ENCODE measurements around the gene DACT1. TPM values are rescaled to one million over a fixed set of nuclear protein-coding genes. Genes with fewer than 3 reads are reported as not detected.

DACT1 gene
- total and polyA plus RNA-seq, 2 experiments from 2014 or later: 6.8 to 26.9 TPM

- no peak overlapping the region for H3K4me3 ChIP-seq
- in situ Hi-C loops (cut with MboI): no loop called here
- no peak for TF ChIP-seq EZH2phosphoT487 (IDR thresholded peaks at IDR 0.05; ENCODE audit: insufficient read depth, low read depth)
- TF ChIP-seq EZH2 (IDR thresholded peaks at IDR 0.05; ENCODE audit: insufficient read depth, poor library complexity, severe bottlenecking): no peak
- no peaks in the 10 kb centered on the region for H4K20me1 ChIP-seq (ENCODE audit: insufficient read depth)
- no peak overlapping the region for H2AFZ ChIP-seq
- no peak overlapping the region for H3K4me2 ChIP-seq (ENCODE audit: unreplicated experiment)
- 0 out of 2 replicates have a peak, but pooled peaks cover 10% of the 10 kb centered on the region for H3F3A ChIP-seq (ENCODE audit: insufficient read depth)
- H3K27me3 ChIP-seq (replicated peaks; ENCODE audit: insufficient read depth): no peaks in the 10 kb centered on the region
- no peak overlapping the region for H3K9ac ChIP-seq
- peaks cover 14% of the 10 kb centered on the region for H3K4me1 ChIP-seq (ENCODE audit: insufficient read depth)
- no peak for DNase-seq
- H3K9me2 ChIP-seq (ENCODE audit: insufficient read depth): no peaks in the 10 kb centered on the region
- H3K79me2 ChIP-seq (ENCODE audit: insufficient read depth): no peaks in the 10 kb centered on the region
- H3K27ac ChIP-seq: no peak overlapping the region
- H3K36me3 ChIP-seq (ENCODE audit: low read depth): no peaks in the 10 kb centered on the region
- no peaks in the 10 kb centered on the region for H3K9me3 ChIP-seq (ENCODE audit: low read depth)
Observed at GRCh38 chr14:58666737-58667136, 29.0 kb downstream of the DACT1 start.

- Histone ChIP-seq H3F3A (ENCODE audit: insufficient read depth) (0 out of 2 replicates have a peak, but pooled peaks cover 10% of the 10 kb centered on the region), H3K4me2 (ENCODE audit: unreplicated experiment) (no peak overlapping the region), H3K4me1 (ENCODE audit: insufficient read depth) (peaks cover 14% of the 10 kb centered on the region), H2AFZ (no peak overlapping the region), H3K4me3 (no peak overlapping the region), H3K27me3 (replicated peaks; ENCODE audit: insufficient read depth) (no peaks in the 10 kb centered on the region), H4K20me1 (ENCODE audit: insufficient read depth) (no peaks in the 10 kb centered on the region), H3K9me3 (ENCODE audit: low read depth) (no peaks in the 10 kb centered on the region), H3K27ac (no peak overlapping the region), H3K79me2 (ENCODE audit: insufficient read depth) (no peaks in the 10 kb centered on the region), H3K9me2 (ENCODE audit: insufficient read depth) (no peaks in the 10 kb centered on the region), H3K36me3 (ENCODE audit: low read depth) (no peaks in the 10 kb centered on the region), H3K9ac (no peak overlapping the region)
- in situ Hi-C loops (cut with MboI): no loop called here
- DNase-seq: no peak
- 88 to 90% methylated on average over 5 of the region's 5 CpGs for WGBS, 2 experiments (ENCODE audit: low coverage in 1 of 2, low lambda C conversion rate in 2 of 2, missing lambda C conversion rate in 2 of 2)
- TF ChIP-seq EZH2 (IDR thresholded peaks at IDR 0.05; ENCODE audit: insufficient read depth, poor library complexity, severe bottlenecking) (no peak), EZH2phosphoT487 (IDR thresholded peaks at IDR 0.05; ENCODE audit: insufficient read depth, low read depth) (no peak)
Observed at GRCh38 chr14:58667900-58668299, 30.1 kb downstream of the DACT1 start.

GRCh38 chr14:58668848-58669480 is 31.2 kb downstream of the DACT1 start:
- Histone ChIP-seq H3K9me2 (ENCODE audit: insufficient read depth) (no peaks in the 10 kb centered on the region), H3K36me3 (ENCODE audit: low read depth) (no peaks in the 10 kb centered on the region), H3K27ac (no peak overlapping the region), H2AFZ (no peak overlapping the region), H3K79me2 (ENCODE audit: insufficient read depth) (no peaks in the 10 kb centered on the region), H3K4me2 (ENCODE audit: unreplicated experiment) (no peak overlapping the region), H3K9me3 (ENCODE audit: low read depth) (no peaks in the 10 kb centered on the region), H3K4me3 (no peak overlapping the region), H3F3A (ENCODE audit: insufficient read depth) (0 out of 2 replicates have a peak, but pooled peaks cover 5% of the 10 kb centered on the region), H3K27me3 (replicated peaks; ENCODE audit: insufficient read depth) (no peaks in the 10 kb centered on the region), H3K4me1 (ENCODE audit: insufficient read depth) (peaks cover 6% of the 10 kb centered on the region; the same call in 1 of the 2 replicates), H4K20me1 (ENCODE audit: insufficient read depth) (no peaks in the 10 kb centered on the region), H3K9ac (no peak overlapping the region)
- in situ Hi-C loops (cut with MboI): no loop called here
- no peak for TF ChIP-seq EZH2phosphoT487 (IDR thresholded peaks at IDR 0.05; ENCODE audit: insufficient read depth, low read depth)
- no peak for TF ChIP-seq EZH2 (IDR thresholded peaks at IDR 0.05; ENCODE audit: insufficient read depth, poor library complexity, severe bottlenecking)
- DNase-seq: no peak
- 76 to 77% methylated on average over 5 of the region's 5 CpGs for WGBS, 2 experiments (ENCODE audit: low coverage in 1 of 2, low lambda C conversion rate in 2 of 2, missing lambda C conversion rate in 2 of 2)

DNA sequence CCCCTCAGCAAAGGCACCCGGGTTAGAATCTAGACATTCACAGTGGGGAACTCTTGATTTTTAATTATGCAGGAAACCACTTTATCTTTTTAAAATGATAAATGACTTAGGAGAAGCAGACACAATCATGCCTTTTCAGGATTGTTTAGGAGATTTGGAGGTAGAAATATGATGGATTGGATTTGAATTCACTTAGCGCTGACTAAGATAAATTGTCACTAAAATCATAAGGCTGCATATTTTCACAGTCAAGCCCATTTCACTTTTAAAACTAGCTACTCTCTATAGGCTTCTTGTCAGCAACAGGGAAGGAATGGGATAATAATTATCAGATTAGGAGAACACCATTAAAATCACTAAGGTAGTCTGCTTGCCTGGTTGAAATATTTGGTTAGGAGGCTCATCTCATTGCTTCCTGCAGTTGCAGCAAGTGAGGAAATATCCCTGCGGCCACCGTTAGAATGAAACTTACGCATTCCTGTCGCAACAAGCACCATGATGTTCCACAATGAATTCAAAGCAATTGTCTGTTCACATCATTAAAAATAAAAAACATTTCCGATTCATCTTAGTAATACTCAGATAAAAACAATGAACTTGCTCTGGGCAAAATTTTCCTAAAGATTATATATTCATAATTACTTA is 31.9 kb downstream of the DACT1 start:
- Histone ChIP-seq H3K27ac (no peak overlapping the region), H3K27me3 (replicated peaks; ENCODE audit: insufficient read depth) (no peaks in the 10 kb centered on the region), H3K36me3 (ENCODE audit: low read depth) (no peaks in the 10 kb centered on the region), H3F3A (ENCODE audit: insufficient read depth) (no peaks in the 10 kb centered on the region), H3K79me2 (ENCODE audit: insufficient read depth) (no peaks in the 10 kb centered on the region), H3K4me1 (ENCODE audit: insufficient read depth) (no peaks in the 10 kb centered on the region), H2AFZ (no peak overlapping the region), H3K9ac (no peak overlapping the region), H3K4me2 (ENCODE audit: unreplicated experiment) (no peak overlapping the region), H3K9me2 (ENCODE audit: insufficient read depth) (no peaks in the 10 kb centered on the region), H3K9me3 (ENCODE audit: low read depth) (no peaks in the 10 kb centered on the region), H4K20me1 (ENCODE audit: insufficient read depth) (no peaks in the 10 kb centered on the region), H3K4me3 (no peak overlapping the region)
- no peak for TF ChIP-seq EZH2phosphoT487 (IDR thresholded peaks at IDR 0.05; ENCODE audit: insufficient read depth, low read depth)
- TF ChIP-seq EZH2 (IDR thresholded peaks at IDR 0.05; ENCODE audit: insufficient read depth, poor library complexity, severe bottlenecking): no peak
- in situ Hi-C loops (cut with MboI): no loop called here
- DNase-seq: no peak
- 82 to 83% methylated on average over 7 of the region's 7 CpGs for WGBS, 2 experiments (ENCODE audit: low coverage in 1 of 2, low lambda C conversion rate in 2 of 2, missing lambda C conversion rate in 2 of 2)
